Liver (tissue), 9 donors: Measurements from ENCODE around the gene OTUD5. TPM values are rescaled to one million over a fixed set of nuclear protein-coding genes. Genes with fewer than 3 reads are reported as not detected.

Source experiments
- DNase-seq: peaks from one replicate; pipeline ENCODE4 v3.0.0-alpha.2; 2017; ENCODE audit warnings: low spot score
- H3K27ac ChIP-seq, 2 donors: one replicate each; pipeline ENCODE4 v1.7.0; 2013; ENCODE audit warnings: inconsistent platforms in 2 of 2, low read length in 2 of 2, control low read depth in 1 of 2, low read depth in 1 of 2, mild to moderate bottlenecking in 1 of 2
- H3K27me3 ChIP-seq, 4 donors: one replicate each; pipeline versions ENCODE4 v1.6.1 to v1.7.0; 2013; ENCODE audit warnings: low read length in 3 of 4, inconsistent platforms in 1 of 4, mild to moderate bottlenecking in 1 of 4, moderate library complexity in 1 of 4; ENCODE audit not compliant: control insufficient read depth in 4 of 4, insufficient read depth in 4 of 4
- H3K36me3 ChIP-seq, 4 donors: one replicate each; pipeline versions ENCODE4 v1.6.1 to v1.7.0; 2013; ENCODE audit warnings: low read length in 3 of 4, mild to moderate bottlenecking in 3 of 4, low read depth in 1 of 4, moderate library complexity in 1 of 4; ENCODE audit not compliant: control insufficient read depth in 4 of 4, insufficient read depth in 3 of 4
- H3K4me1 ChIP-seq, 4 donors: one replicate each; pipeline versions ENCODE4 v1.6.1 to v1.7.0; 2013; ENCODE audit warnings: low read length in 3 of 4, mild to moderate bottlenecking in 3 of 4, moderate library complexity in 1 of 4; ENCODE audit not compliant: control insufficient read depth in 4 of 4, insufficient read depth in 4 of 4
- H3K4me3 ChIP-seq, 3 donors: one replicate each; pipeline versions ENCODE4 v1.6.1 to v1.7.0; 2013; ENCODE audit warnings: low read length in 3 of 3, control low read depth in 1 of 3, low read depth in 1 of 3, mild to moderate bottlenecking in 1 of 3
- H3K9ac ChIP-seq, 2 donors: one replicate each; pipeline ENCODE4 v1.7.0; 2013; ENCODE audit warnings: low read length in 2 of 2, mild to moderate bottlenecking in 2 of 2, moderate library complexity in 2 of 2, control low read depth in 1 of 2, low read depth in 1 of 2
- H3K9me3 ChIP-seq, 4 donors: one replicate each; pipeline versions ENCODE4 v1.6.1 to v1.7.0; 2013; ENCODE audit warnings: low read length in 3 of 4; ENCODE audit not compliant: control insufficient read depth in 4 of 4
- EGR1 ChIP-seq, 2 donors: IDR thresholded peaks; 2 replicates each; pipeline ENCODE4 v1.6.1; 2016 to 2018; ENCODE audit warnings: antibody characterized with exemption in 2 of 2, low read depth in 2 of 2
- FOXA1 ChIP-seq: IDR thresholded peaks from 2 replicates; pipeline ENCODE4 v1.6.1; 2016; ENCODE audit warnings: antibody characterized with exemption
- FOXA2 ChIP-seq: IDR thresholded peaks from 2 replicates; pipeline ENCODE4 v1.6.1; 2016; ENCODE audit warnings: antibody characterized with exemption
- HNF4A ChIP-seq, 2 donors: conservative IDR thresholded peaks; 2 replicates each; pipeline ENCODE4 v1.6.1; 2016; ENCODE audit warnings: antibody characterized with exemption in 2 of 2, mild to moderate bottlenecking in 2 of 2
- HNF4G ChIP-seq: IDR thresholded peaks from 2 replicates; pipeline ENCODE4 v1.6.1; 2016; ENCODE audit warnings: antibody characterized with exemption
- JUND ChIP-seq, 2 donors: IDR thresholded peaks; 2 replicates each; pipeline ENCODE4 v1.6.1; 2016; ENCODE audit warnings: antibody characterized with exemption in 2 of 2
- NR2F2 ChIP-seq: IDR thresholded peaks from 2 replicates; pipeline ENCODE4 v1.6.1; 2016; ENCODE audit warnings: antibody characterized with exemption
- RAD21 ChIP-seq, 2 donors: IDR thresholded peaks; 2 replicates each; pipeline ENCODE4 v1.6.1; 2016; ENCODE audit warnings: antibody characterized with exemption in 2 of 2, mild to moderate bottlenecking in 2 of 2
- RXRA ChIP-seq, 2 donors: IDR thresholded peaks; 2 replicates each; pipeline ENCODE4 v1.6.1; 2017 to 2018; ENCODE audit warnings: antibody characterized with exemption in 2 of 2, mild to moderate bottlenecking in 1 of 2
- SP1 ChIP-seq: IDR thresholded peaks from 2 replicates; pipeline ENCODE4 v1.6.1; 2018; ENCODE audit warnings: antibody characterized with exemption, mild to moderate bottlenecking
- TAF1 ChIP-seq: conservative IDR thresholded peaks from 2 replicates; pipeline ENCODE4 v1.6.1; 2016; ENCODE audit warnings: antibody characterized with exemption, mild to moderate bottlenecking
- YY1 ChIP-seq: IDR thresholded peaks from 2 replicates; pipeline ENCODE4 v1.6.1; 2016; ENCODE audit warnings: antibody characterized with exemption, mild to moderate bottlenecking
- WGBS: extraction: QIAGEN DNeasy Blood & Tissue Kit; methylation state at CpG from one replicate; pipeline ENCODE4 v1.1.7; 2013; 5-methylcytosine and 5-hydroxymethylcytosine counted together
- polyA plus RNA-seq, 2 donors: library from polyadenylated mRNA; stranded (reverse) in 1 of 2; unstranded in 1 of 2; fragments of 200-250 nt in 1 of 2; fragments of >200 nt in 1 of 2; fragmentation: Nextera tagmentation in 1 of 2; extraction: Ambion mirVana in 1 of 2; gene quantifications; one replicate each; pipeline versions ENCODE4 v1.2.1 to v1.2.3, GENCODE V29; 2013 to 2015
- total RNA-seq, 2 donors: library from RNA; depleted of rRNA; stranded (reverse); fragments of >200 nt; gene quantifications; one replicate each; pipeline ENCODE4 v1.2.3, GENCODE V29; 2014
- TF ChIP-seq, protein P1 (sequence below): fragments of 150-350 bp; IDR thresholded peaks from 2 replicates; pipeline ENCODE4 v1.5.1; 2017; ENCODE audit warnings: improper control_type of control experiment, low read depth, low read length; ENCODE audit not compliant: missing input control
- TF ChIP-seq, protein P2 (sequence below): IDR thresholded peaks from 2 replicates; pipeline ENCODE4 v1.6.1; 2016; ENCODE audit warnings: antibody characterized with exemption
- TF ChIP-seq, protein P3 (sequence below): IDR thresholded peaks from 2 replicates; pipeline ENCODE4 v1.6.1; 2016; ENCODE audit warnings: antibody characterized with exemption
- TF ChIP-seq, protein P4 (sequence below): IDR thresholded peaks from 2 replicates; pipeline ENCODE4 v1.6.1; 2016; ENCODE audit warnings: antibody characterized with exemption, mild to moderate bottlenecking
- TF ChIP-seq, protein P5 (sequence below): IDR thresholded peaks from 2 replicates; pipeline ENCODE4 v1.6.1; 2016; ENCODE audit warnings: antibody characterized with exemption
- donor health status: healthy.
- donor health status: healthy.
- donor health status: healthy.
- donor health status: healthy.
- donor health status: healthy.

Gene OTUD5
- total and polyA plus RNA-seq, 4 donors: 9.3 to 29.3 (median 17.9) TPM

DNA sequence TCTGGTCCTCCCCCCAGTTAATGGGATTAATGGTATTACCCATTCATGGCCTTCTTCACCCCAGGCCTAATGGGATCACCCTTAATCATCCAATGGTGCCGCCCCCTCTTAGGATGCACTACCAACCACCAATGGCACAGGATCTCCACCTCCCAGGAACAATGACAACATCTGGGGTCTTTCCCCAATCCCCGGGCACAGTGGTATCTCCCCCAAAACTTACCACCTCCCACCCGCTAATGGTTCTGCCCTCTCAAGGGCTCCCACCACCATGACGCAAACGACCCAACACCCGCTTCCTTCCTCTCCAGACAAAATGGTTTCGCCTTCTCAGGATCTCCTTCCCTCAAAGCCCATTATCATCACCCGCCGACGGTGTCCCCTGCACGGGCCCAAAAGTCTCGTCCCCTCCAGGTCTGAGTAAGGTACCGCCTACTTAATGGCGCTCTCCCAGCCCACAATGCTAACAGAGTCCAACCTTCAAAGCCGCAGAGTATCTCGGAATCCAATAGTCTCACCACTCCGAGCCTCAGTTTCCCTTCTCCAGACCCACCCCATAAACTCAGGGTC lies 44.2 kb upstream of the OTUD5 start:
- no peaks in the 10 kb centered on the region for H3K27me3 ChIP-seq
- TF ChIP-seq RXRA (IDR thresholded peaks at IDR 0.05) (no peak), HNF4A (conservative IDR thresholded peaks at IDR 0.05) (no peak), YY1 (no peak), HNF4G (no peak), RAD21 (IDR thresholded peaks at IDR 0.05) (no peak), EGR1 (IDR thresholded peaks at IDR 0.05; ENCODE audit: low read depth in 2 of 2) (no peak)
- TF ChIP-seq, protein P1, sequence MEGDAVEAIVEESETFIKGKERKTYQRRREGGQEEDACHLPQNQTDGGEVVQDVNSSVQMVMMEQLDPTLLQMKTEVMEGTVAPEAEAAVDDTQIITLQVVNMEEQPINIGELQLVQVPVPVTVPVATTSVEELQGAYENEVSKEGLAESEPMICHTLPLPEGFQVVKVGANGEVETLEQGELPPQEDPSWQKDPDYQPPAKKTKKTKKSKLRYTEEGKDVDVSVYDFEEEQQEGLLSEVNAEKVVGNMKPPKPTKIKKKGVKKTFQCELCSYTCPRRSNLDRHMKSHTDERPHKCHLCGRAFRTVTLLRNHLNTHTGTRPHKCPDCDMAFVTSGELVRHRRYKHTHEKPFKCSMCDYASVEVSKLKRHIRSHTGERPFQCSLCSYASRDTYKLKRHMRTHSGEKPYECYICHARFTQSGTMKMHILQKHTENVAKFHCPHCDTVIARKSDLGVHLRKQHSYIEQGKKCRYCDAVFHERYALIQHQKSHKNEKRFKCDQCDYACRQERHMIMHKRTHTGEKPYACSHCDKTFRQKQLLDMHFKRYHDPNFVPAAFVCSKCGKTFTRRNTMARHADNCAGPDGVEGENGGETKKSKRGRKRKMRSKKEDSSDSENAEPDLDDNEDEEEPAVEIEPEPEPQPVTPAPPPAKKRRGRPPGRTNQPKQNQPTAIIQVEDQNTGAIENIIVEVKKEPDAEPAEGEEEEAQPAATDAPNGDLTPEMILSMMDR: no peak
- H3K4me1 ChIP-seq: peaks cover 1 to 8% (median 5%) of the 10 kb centered on the region in 4 donors
- DNase-seq: no peak
- peaks cover 3 to 9% (median 8%) of the 10 kb centered on the region in 4 donors for H3K36me3 ChIP-seq
- peak overlapping the region; percentile 74 for H3K27ac ChIP-seq
- 2% methylated on average over 17 of the region's 17 CpGs for WGBS
- H3K4me3 ChIP-seq: peak overlapping the region; percentile 58 to 97 (median 71)
- no peaks in the 10 kb centered on the region for H3K9me3 ChIP-seq
- peak overlapping the region; percentile 58 to 79 for H3K9ac ChIP-seq

DNA sequence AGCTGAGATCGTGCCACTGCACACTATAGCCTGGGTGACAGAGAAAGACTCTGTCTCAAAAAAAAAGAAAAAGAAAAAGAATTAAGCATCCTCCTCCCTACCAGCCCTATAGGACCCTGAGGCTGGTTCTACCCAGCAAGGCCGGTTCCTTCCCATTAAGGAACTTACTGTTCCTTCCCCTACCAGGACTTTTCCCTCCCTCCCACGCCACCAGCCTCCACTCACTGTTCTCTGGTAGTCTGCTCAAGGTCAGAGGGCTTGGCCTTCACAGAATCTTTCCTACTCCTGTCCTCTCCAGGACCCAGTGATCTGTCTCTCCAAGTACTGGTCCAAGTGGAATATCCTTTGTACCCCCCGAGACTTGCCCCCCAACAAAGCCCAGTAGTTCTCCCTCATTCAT lies 43.2 kb upstream of the OTUD5 start:
- 95% methylated on average over 4 of the region's 4 CpGs for WGBS
- Histone ChIP-seq H3K36me3 (peaks cover 5 to 9% (median 8%) of the 10 kb centered on the region in 4 donors), H3K27ac (no peak overlapping the region), H3K4me3 (no peak overlapping the region), H3K9ac (no peak overlapping the region), H3K9me3 (no peaks in the 10 kb centered on the region), H3K4me1 (peaks cover 1 to 8% (median 5%) of the 10 kb centered on the region in 4 donors), H3K27me3 (no peaks in the 10 kb centered on the region)
- no peak for DNase-seq
- TF ChIP-seq NR2F2 (no peak), EGR1 (IDR thresholded peaks at IDR 0.05; ENCODE audit: low read depth in 2 of 2) (no peak), HNF4G (no peak), FOXA2 (no peak), FOXA1 (no peak), JUND (IDR thresholded peaks at IDR 0.05) (no peak), TAF1 (no peak), SP1 (no peak), YY1 (no peak)
- TF ChIP-seq, protein P2, sequence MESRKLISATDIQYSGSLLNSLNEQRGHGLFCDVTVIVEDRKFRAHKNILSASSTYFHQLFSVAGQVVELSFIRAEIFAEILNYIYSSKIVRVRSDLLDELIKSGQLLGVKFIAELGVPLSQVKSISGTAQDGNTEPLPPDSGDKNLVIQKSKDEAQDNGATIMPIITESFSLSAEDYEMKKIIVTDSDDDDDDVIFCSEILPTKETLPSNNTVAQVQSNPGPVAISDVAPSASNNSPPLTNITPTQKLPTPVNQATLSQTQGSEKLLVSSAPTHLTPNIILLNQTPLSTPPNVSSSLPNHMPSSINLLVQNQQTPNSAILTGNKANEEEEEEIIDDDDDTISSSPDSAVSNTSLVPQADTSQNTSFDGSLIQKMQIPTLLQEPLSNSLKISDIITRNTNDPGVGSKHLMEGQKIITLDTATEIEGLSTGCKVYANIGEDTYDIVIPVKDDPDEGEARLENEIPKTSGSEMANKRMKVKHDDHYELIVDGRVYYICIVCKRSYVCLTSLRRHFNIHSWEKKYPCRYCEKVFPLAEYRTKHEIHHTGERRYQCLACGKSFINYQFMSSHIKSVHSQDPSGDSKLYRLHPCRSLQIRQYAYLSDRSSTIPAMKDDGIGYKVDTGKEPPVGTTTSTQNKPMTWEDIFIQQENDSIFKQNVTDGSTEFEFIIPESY: no peak
- TF ChIP-seq, protein P3, sequence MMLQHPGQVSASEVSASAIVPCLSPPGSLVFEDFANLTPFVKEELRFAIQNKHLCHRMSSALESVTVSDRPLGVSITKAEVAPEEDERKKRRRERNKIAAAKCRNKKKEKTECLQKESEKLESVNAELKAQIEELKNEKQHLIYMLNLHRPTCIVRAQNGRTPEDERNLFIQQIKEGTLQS: no peak

DNA sequence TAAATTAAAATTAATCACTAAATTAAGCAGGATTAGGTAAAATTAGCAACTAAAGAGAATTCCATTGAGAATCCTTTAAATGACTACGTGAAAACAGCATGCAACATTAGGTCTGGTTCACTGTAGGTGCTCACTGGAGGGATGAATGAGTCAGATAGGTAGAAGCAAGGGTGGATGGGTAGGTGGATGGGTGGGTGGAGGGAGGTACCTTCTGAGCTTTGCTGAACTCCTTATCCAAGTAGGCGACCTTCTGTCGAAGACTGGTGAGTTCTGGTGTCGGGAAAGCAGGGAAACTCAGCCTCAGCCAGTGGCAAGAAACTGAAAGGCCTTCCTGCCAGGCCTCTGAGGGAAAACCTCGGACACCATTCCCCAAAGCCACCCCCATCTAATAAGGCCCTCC lies 41.6 kb upstream of the OTUD5 start:
- Histone ChIP-seq H3K27ac (no peak overlapping the region), H3K27me3 (no peaks in the 10 kb centered on the region), H3K9ac (no peak overlapping the region), H3K4me3 (no peak overlapping the region), H3K4me1 (peaks cover 1 to 8% (median 5%) of the 10 kb centered on the region in 4 donors), H3K9me3 (no peaks in the 10 kb centered on the region), H3K36me3 (peaks cover 5 to 12% (median 10%) of the 10 kb centered on the region in 4 donors)
- WGBS: 96% methylated on average over 5 of the region's 5 CpGs
- no peak for DNase-seq
- no peak for TF ChIP-seq RXRA (IDR thresholded peaks at IDR 0.05)
- no peak for TF ChIP-seq RAD21 (IDR thresholded peaks at IDR 0.05)
- TF ChIP-seq HNF4A (conservative IDR thresholded peaks at IDR 0.05): no peak
- no peak for TF ChIP-seq SP1
- TF ChIP-seq, protein P3: no peak
- TF ChIP-seq, protein P1: no peak
- TF ChIP-seq, protein P4, sequence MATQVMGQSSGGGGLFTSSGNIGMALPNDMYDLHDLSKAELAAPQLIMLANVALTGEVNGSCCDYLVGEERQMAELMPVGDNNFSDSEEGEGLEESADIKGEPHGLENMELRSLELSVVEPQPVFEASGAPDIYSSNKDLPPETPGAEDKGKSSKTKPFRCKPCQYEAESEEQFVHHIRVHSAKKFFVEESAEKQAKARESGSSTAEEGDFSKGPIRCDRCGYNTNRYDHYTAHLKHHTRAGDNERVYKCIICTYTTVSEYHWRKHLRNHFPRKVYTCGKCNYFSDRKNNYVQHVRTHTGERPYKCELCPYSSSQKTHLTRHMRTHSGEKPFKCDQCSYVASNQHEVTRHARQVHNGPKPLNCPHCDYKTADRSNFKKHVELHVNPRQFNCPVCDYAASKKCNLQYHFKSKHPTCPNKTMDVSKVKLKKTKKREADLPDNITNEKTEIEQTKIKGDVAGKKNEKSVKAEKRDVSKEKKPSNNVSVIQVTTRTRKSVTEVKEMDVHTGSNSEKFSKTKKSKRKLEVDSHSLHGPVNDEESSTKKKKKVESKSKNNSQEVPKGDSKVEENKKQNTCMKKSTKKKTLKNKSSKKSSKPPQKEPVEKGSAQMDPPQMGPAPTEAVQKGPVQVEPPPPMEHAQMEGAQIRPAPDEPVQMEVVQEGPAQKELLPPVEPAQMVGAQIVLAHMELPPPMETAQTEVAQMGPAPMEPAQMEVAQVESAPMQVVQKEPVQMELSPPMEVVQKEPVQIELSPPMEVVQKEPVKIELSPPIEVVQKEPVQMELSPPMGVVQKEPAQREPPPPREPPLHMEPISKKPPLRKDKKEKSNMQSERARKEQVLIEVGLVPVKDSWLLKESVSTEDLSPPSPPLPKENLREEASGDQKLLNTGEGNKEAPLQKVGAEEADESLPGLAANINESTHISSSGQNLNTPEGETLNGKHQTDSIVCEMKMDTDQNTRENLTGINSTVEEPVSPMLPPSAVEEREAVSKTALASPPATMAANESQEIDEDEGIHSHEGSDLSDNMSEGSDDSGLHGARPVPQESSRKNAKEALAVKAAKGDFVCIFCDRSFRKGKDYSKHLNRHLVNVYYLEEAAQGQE: no peak
- no peak for TF ChIP-seq TAF1
- TF ChIP-seq, protein P5, sequence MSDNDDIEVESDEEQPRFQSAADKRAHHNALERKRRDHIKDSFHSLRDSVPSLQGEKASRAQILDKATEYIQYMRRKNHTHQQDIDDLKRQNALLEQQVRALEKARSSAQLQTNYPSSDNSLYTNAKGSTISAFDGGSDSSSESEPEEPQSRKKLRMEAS: no peak
- TF ChIP-seq JUND (IDR thresholded peaks at IDR 0.05): no peak
- TF ChIP-seq YY1: no peak
